Endothelial cell of umbilical vein (primary cell): ENCODE data around the gene IP6K1. TPM values are rescaled to one million over a fixed set of nuclear protein-coding genes. Genes with fewer than 3 reads are reported as not detected.

Source experiments
- BruUV-seq: library from RNA; stranded (reverse); fragments of 400-500 nt; replicated peaks from 2 replicates; lab custom pipeline; 2021; lab: Mats Ljungman, UMichigan
- CTCF ChIA-PET: fragments of 300-600, 350-600 bp; sonication (Branson Sonifier 250); formaldehyde crosslinking; loops from one replicate; lab custom pipeline; 2021; ENCODE audit warnings: antibody characterized with exemption, inconsistent platforms; lab: Charles Lee
- POLR2A ChIA-PET: fragments of 300-600, 350-600 bp; sonication (Branson Sonifier 250); formaldehyde crosslinking; loops from one replicate; lab custom pipeline; 2021; ENCODE audit warnings: antibody characterized with exemption, inconsistent platforms; lab: Charles Lee
- DNase-seq: peaks from one replicate; pipeline ENCODE4 v3.0.0-alpha.2; 2011; ENCODE audit warnings: low read depth, low spot score
- FAIRE-seq: peaks from 2 replicates; lab custom pipeline; 2011; peaks lifted over from hg19 to GRCh38; lab: Jason Lieb, UNC
- H2AFZ ChIP-seq: 2 replicates; pipeline ENCODE4 v1.6.0; 2012; ENCODE audit warnings: low read depth, low read length, control low read depth, inconsistent platforms
- H3K27ac ChIP-seq: 2 replicates; pipeline ENCODE4 v1.5.1; 2011; ENCODE audit warnings: low read depth, mild to moderate bottlenecking, control low read depth, low read length, moderate library complexity; ENCODE audit not compliant: insufficient read depth
- H3K27me3 ChIP-seq, 2 experiments: 2 replicates each; pipeline versions ENCODE4 v1.6.0 to v1.6.1; 2011; ENCODE audit warnings: low read length in 2 of 2, mixed read lengths in 1 of 2; ENCODE audit not compliant: control insufficient read depth in 2 of 2, insufficient read depth in 2 of 2
- H3K36me3 ChIP-seq, 2 experiments: 2 replicates in 1 of 2; 3 replicates in 1 of 2; pipeline ENCODE4 v1.5.1; 2011; ENCODE audit warnings: low read length in 2 of 2, mild to moderate bottlenecking in 1 of 2, moderate library complexity in 1 of 2; ENCODE audit not compliant: control insufficient read depth in 2 of 2, insufficient read depth in 2 of 2; ENCODE audit errors: extremely low read depth in 1 of 2
- H3K4me1 ChIP-seq: 3 replicates; pipeline ENCODE4 v1.5.1; 2011; ENCODE audit warnings: mild to moderate bottlenecking, low read length; ENCODE audit not compliant: control insufficient read depth, insufficient read depth; ENCODE audit errors: extremely low read depth
- H3K4me2 ChIP-seq: 2 replicates; pipeline ENCODE4 v1.6.1; 2011; ENCODE audit warnings: low read length, control low read depth, mixed read lengths; ENCODE audit not compliant: insufficient read depth
- H3K4me3 ChIP-seq, 3 experiments: fragments of 200-600 bp in 1 of 3; sonication (generic), shearing (Covaris generic) in 1 of 3; replicated peaks in 1 of 3; 2 replicates each; pipeline ENCODE4 v1.5.1; 2011 to 2016; ENCODE audit warnings: control low read depth in 3 of 3, low read length in 3 of 3, mild to moderate bottlenecking in 2 of 3, inconsistent platforms in 1 of 3, low read depth in 1 of 3, moderate library complexity in 1 of 3; ENCODE audit not compliant: insufficient read depth in 1 of 3
- H3K79me2 ChIP-seq: 2 replicates; pipeline ENCODE4 v1.6.0; 2012; ENCODE audit warnings: low read length, inconsistent platforms; ENCODE audit not compliant: control insufficient read depth, insufficient read depth
- H3K9ac ChIP-seq: replicated peaks from 2 replicates; pipeline ENCODE3; 2011; ENCODE audit warnings: low read length, control low read depth; ENCODE audit not compliant: insufficient read depth; ENCODE audit errors: extremely low read depth
- H3K9me1 ChIP-seq: replicated peaks from 3 replicates; pipeline ENCODE4 v1.6.0; 2011; ENCODE audit warnings: mild to moderate bottlenecking, low read length; ENCODE audit not compliant: control insufficient read depth, insufficient read depth; ENCODE audit errors: extremely low read depth
- H3K9me3 ChIP-seq: replicated peaks from 2 replicates; pipeline ENCODE4 v1.5.1; 2012; ENCODE audit warnings: low read length, inconsistent platforms; ENCODE audit not compliant: control insufficient read depth, insufficient read depth
- H4K20me1 ChIP-seq: replicated peaks from 2 replicates; pipeline ENCODE3; 2011; ENCODE audit warnings: mild to moderate bottlenecking, low read length; ENCODE audit not compliant: control insufficient read depth, insufficient read depth; ENCODE audit errors: extremely low read depth
- EZH2 ChIP-seq: IDR thresholded peaks from 2 replicates; pipeline ENCODE4 v1.6.1; 2012; ENCODE audit warnings: borderline replicate concordance, low read depth, mild to moderate bottlenecking, moderate library complexity, low read length, inconsistent platforms; ENCODE audit not compliant: severe bottlenecking
- FOS ChIP-seq: IDR thresholded peaks from 2 replicates; pipeline ENCODE4 v1.6.1; 2011; ENCODE audit warnings: mild to moderate bottlenecking, low read length, moderate library complexity, borderline replicate concordance; ENCODE audit not compliant: insufficient read depth
- GATA2 ChIP-seq: IDR thresholded peaks from 2 replicates; pipeline ENCODE4 v1.7.0; 2011; ENCODE audit warnings: low read depth, mild to moderate bottlenecking, moderate library complexity, mixed read lengths, low read length; ENCODE audit not compliant: insufficient read length, insufficient read depth
- JUN ChIP-seq: IDR thresholded peaks from 2 replicates; pipeline ENCODE4 v1.6.1; 2011; ENCODE audit warnings: borderline replicate concordance, low read depth; ENCODE audit not compliant: insufficient read length, insufficient read depth
- MYC ChIP-seq: IDR thresholded peaks from one replicate; pipeline ENCODE4 v1.6.1; 2011; ENCODE audit warnings: mild to moderate bottlenecking, low read depth, low read length
- POLR2A ChIP-seq: IDR thresholded peaks from 2 replicates; pipeline ENCODE4 v1.6.1; 2012; ENCODE audit warnings: low read depth, mild to moderate bottlenecking, control low read depth, low read length
- POLR2AphosphoS5 ChIP-seq: IDR thresholded peaks from 2 replicates; pipeline ENCODE4 v1.6.1; 2012; ENCODE audit warnings: low read depth, mild to moderate bottlenecking, control low read depth, low read length, moderate library complexity; ENCODE audit not compliant: insufficient read depth
- dilution Hi-C: fragments of 300-500 bp; cut with MboI; formaldehyde crosslinking; loops from one replicate; pipeline ENCODE4 v1.15.0; 2019; ENCODE audit warnings: low sequenced_read_pairs; ENCODE audit not compliant: extremely low pct_ligation_motif_present
- intact Hi-C: fragments of 100-400 bp; cut with micrococcal nuclease; formaldehyde crosslinking; loops from one replicate; pipeline ENCODE4 v1.10.0; 2022
- polyA plus RNA-seq, 4 experiments: library from polyadenylated mRNA; depleted of rRNA in 3 of 4; stranded (reverse) in 3 of 4; unstranded in 1 of 4; fragments of >200 nt; gene quantifications; 2 replicates each; pipeline versions ENCODE4 v1.2.1 to v1.2.3, GENCODE V29; 2011 to 2012; ENCODE audit warnings: missing spikeins in 1 of 4
- total RNA-seq: library from RNA; stranded (reverse); gene quantifications from 2 replicates; pipeline ENCODE4 v1.2.3, GENCODE V29; 2021
- TF ChIP-seq, protein P1 (sequence below): IDR thresholded peaks from 2 replicates; pipeline ENCODE4 v1.6.1; 2011; ENCODE audit not compliant: insufficient read depth, insufficient read length
- TF ChIP-seq, protein P2 (sequence below), 2 donors: IDR thresholded peaks; 1 replicate in 1 of 2; 2 replicates in 1 of 2; pipeline ENCODE4 v1.5.1; 2011; ENCODE audit warnings: low read length in 2 of 2, mild to moderate bottlenecking in 2 of 2, moderate library complexity in 2 of 2, control low read depth in 1 of 2, inconsistent platforms in 1 of 2, low read depth in 1 of 2; ENCODE audit not compliant: insufficient read depth in 1 of 2; ENCODE audit errors: extremely low read depth in 1 of 2

IP6K1 gene
- total and polyA plus RNA-seq, 2 donors (not counting 3 experiments of a cell fraction or from before 2014, with no cell fraction given), result 42.7 to 60.8 TPM

DNA sequence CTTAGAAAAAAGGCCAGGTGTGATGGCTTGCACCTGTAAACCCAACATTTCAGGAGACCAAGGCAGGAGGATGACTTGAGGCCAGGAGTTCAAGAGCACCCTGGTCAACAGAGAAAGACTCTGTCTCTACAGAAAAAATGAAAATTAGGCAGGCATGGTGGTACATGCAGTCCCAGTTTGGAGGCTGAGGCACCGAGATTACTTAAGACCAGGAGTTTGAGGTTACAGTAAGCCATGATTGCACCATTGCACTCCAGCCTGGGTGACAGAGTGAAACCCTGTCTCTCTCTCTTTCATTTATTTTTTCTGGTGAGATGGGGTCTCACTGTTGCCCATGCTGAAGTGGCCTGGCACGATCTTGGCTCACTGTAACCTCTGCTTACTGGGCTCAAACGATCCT is 24.7 kb downstream of the IP6K1 start:
- no peak for FAIRE-seq
- Histone ChIP-seq H2AFZ (no peak overlapping the region), H4K20me1 (peaks cover 4% of the 10 kb centered on the region), H3K79me2 (peaks cover 59% of the 10 kb centered on the region), H3K4me1 (no peaks in the 10 kb centered on the region), H3K27ac (no peak overlapping the region), H3K9me1 (no peaks in the 10 kb centered on the region), H3K9me3 (no peaks in the 10 kb centered on the region), H3K9ac (no peak overlapping the region), H3K27me3 (no peaks in the 10 kb centered on the region), H3K4me3 (no peak overlapping the region), H3K4me2 (no peak overlapping the region), H3K36me3 (no peaks in the 10 kb centered on the region)
- BruUV-seq, result no TSS peak
- intact Hi-C loops (no loop called here), dilution Hi-C loops (no loop called here)
- TF ChIP-seq, protein P1, sequence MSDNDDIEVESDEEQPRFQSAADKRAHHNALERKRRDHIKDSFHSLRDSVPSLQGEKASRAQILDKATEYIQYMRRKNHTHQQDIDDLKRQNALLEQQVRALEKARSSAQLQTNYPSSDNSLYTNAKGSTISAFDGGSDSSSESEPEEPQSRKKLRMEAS, result no peak
- no peak for TF ChIP-seq JUN
- TF ChIP-seq POLR2A, result no peak
- no peak for TF ChIP-seq EZH2
- no peak for TF ChIP-seq FOS
- no peak for TF ChIP-seq GATA2
- TF ChIP-seq POLR2AphosphoS5, result no peak
- no peak for TF ChIP-seq MYC
- TF ChIP-seq, protein P2, sequence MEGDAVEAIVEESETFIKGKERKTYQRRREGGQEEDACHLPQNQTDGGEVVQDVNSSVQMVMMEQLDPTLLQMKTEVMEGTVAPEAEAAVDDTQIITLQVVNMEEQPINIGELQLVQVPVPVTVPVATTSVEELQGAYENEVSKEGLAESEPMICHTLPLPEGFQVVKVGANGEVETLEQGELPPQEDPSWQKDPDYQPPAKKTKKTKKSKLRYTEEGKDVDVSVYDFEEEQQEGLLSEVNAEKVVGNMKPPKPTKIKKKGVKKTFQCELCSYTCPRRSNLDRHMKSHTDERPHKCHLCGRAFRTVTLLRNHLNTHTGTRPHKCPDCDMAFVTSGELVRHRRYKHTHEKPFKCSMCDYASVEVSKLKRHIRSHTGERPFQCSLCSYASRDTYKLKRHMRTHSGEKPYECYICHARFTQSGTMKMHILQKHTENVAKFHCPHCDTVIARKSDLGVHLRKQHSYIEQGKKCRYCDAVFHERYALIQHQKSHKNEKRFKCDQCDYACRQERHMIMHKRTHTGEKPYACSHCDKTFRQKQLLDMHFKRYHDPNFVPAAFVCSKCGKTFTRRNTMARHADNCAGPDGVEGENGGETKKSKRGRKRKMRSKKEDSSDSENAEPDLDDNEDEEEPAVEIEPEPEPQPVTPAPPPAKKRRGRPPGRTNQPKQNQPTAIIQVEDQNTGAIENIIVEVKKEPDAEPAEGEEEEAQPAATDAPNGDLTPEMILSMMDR (IDR thresholded peaks at IDR 0.05; ENCODE audit: extremely low read depth in 1 of 2, insufficient read depth in 1 of 2, low read depth in 1 of 2, low read length in 2 of 2), result no peak
- ChIA-PET POLR2A (no interaction called here), CTCF (no interaction called here)
- no peak for DNase-seq
